Limb (tissue), 2 donors: Measurements from ENCODE around the gene NUF2.

ENCODE experiments used
- DNase-seq, 2 donors: peaks; one replicate each; pipeline ENCODE4 v3.0.0-alpha.2; 2016; ENCODE audit errors: extremely low spot score in 2 of 2

The NUF2 gene

DNA sequence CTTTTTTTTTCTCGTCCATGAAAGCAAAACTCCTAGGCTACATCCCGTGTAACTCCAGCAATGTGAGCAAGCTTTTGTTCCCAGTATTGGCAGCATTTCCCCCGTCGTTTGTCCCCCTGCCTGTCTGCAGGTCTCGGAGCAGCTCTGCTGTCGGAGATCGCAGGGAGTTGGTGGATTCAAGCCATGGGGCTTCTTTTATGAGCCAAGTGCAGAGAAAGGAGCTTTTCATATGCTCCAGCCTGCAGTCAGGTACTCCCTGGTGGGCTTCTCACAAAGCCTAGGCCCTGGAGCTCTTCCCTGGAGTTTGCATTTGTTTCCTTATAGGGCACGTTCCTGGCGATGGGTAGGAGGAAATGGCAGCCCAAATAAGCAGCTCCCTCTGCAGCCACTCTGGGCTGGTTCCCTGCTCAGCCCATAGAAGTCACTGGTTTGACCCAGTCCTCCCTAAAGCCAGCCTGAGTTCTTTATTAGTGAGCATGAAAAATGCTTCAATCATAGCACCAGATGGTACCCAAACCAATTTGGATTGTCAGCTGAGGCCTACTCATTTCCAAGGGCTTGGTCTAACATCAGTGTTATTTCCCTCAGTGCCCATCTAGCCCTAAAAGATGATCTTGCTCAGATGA, 78.3 kb downstream of the NUF2 start:
- no peak for DNase-seq

GRCh38 chr1:163401211-163401610, 79.5 kb downstream of the NUF2 start:
- no peak for DNase-seq
